ENCODE data around the gene SOAT2. TPM values are rescaled to one million over a fixed set of nuclear protein-coding genes. Genes with fewer than 3 reads are reported as not detected.
"Not testable (repeated sequence)": the region's sequence is repeated elsewhere in the genome, so short reads cannot be mapped to it uniquely, and the experiment has no call there.

SOAT2 gene
- total RNA-seq, 2 experiments from 2014 or later = 1.2 to 1.5 TPM

- POLR2A ChIA-PET = no interaction called here
Observed at GRCh38 chr12:53074999-53075370, 28.3 kb upstream of the SOAT2 start.

DNA sequence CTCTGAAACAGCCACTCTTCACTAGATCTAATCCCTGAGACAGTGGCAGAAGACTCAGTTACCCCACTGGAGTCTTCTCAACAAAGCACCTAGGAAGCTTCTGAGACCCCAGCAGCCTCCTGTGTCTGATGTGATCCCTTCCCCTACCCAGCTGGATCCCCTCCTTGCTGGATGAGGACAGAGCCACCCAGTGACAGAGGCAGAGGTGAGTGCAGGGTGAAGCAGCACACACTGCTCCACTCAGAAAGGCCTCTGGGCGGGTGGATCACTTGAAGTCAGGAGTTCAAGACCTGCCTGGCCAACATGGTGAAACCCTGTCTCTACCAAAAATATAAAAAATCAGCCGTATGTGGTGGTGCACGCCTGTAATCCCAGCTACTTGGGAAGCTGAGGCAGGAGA lies 26.8 kb upstream of the SOAT2 start:
- CTCF ChIA-PET = interaction anchor here (0.9 to 7.1 kb wide), 5 partner anchors 10 to 28 kb away, joined by 3 to 60 read pairs (median 6); partner anchors contain the start of gene SOAT2
- POLR2A ChIA-PET = interaction anchor here (0.6 kb wide), 1 partner anchor 199 kb away, joined by 3 read pairs; no protein-coding TSS in a partner anchor

More at GRCh38 chr12:53074999-53075370, 28.3 kb upstream of the SOAT2 start:
- CTCF ChIA-PET = interaction anchor here (2.2 to 7.1 kb wide), 2 partner anchors 8 to 25 kb away, joined by 6 to 60 read pairs; no protein-coding TSS in a partner anchor

DNA sequence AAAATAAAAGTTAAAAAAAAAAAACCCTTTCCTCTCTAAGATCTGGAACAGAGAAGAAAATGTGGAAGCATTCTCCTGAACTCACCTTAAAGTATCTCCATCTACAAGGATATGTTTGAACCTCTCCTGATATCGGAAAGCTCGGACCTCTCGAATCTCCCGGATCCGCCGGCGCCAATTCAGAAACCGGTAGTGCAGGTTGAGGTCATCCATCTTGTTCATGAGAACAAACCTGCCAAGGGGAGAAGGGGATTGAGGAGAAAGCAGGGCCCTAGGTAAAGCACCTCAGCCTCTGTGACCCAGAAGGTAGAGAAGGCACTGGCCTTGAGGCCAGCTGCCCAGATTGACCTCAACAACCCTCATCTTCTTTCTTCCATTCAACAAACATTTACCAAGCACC lies 26.3 kb upstream of the SOAT2 start:
- ChIA-PET CTCF (interaction anchor here (1.4 to 7.1 kb wide), 3 partner anchors 10 to 29 kb away, joined by 3 to 60 read pairs (median 6); no protein-coding TSS in a partner anchor), POLR2A (no interaction called here)

DNA sequence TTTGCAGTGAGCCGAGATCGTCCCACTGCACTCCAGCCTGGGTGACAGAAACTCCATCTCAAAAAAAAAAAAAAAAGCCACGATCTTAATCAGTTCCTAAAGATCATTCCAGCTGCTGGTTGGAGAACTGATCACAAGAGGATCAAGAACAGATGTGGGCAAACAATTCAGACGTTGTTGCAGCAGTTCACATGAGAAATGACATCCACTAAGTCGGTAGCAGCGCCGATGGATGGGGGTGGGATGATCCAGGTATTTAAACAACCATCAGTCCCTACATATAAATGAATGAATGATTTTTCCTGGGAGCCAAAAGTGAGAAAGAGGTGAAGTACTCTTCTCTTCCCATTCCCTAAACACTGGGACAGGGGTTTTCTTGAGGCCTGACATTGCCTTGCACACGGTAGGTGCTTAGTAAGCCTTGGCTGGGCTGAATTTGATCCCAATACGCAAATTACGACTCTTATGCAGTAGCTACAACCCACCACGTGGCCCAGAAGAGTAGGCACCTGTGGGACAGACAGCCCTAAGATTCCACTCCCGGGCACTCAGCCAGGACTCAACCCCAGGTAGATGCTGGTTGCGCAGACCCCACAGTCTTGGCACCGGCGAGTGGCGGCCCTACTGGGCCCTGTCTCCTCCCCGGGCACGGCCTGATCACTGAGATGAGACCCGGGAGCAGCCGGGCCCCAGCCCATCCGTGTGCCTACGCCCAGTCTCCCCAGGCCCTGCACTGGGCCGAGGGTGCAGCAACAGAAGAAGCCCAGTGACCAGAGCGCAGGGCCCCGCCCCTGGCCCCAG lies 24.7 kb upstream of the SOAT2 start:
- ChIA-PET POLR2A (interaction anchor here (0.6 to 2.9 kb wide), 9 partner anchors 12 to 422 kb away, joined by 3 to 19 read pairs (median 5); partner anchors contain the start of genes IGFBP6, SOAT2 and TARBP2), CTCF (interaction anchor here (1.1 to 7.1 kb wide), 6 partner anchors 12 to 102 kb away, joined by 3 to 60 read pairs (median 11); partner anchors contain the start of genes IGFBP6 and SOAT2)

GRCh38 chr12:53079226-53080117 lies 23.8 kb upstream of the SOAT2 start, which contains the start of gene SPRYD3:
SPRYD3 (minus strand) TSS chr12:53079390; CDS start chr12:53079333, 57 bp downstream.
- CTCF ChIA-PET = interaction anchor here (0.5 to 7.1 kb wide), 10 partner anchors 9 to 1807 kb away, joined by 3 to 60 read pairs (median 6); partner anchors contain the start of genes IGFBP6 and SOAT2

DNA sequence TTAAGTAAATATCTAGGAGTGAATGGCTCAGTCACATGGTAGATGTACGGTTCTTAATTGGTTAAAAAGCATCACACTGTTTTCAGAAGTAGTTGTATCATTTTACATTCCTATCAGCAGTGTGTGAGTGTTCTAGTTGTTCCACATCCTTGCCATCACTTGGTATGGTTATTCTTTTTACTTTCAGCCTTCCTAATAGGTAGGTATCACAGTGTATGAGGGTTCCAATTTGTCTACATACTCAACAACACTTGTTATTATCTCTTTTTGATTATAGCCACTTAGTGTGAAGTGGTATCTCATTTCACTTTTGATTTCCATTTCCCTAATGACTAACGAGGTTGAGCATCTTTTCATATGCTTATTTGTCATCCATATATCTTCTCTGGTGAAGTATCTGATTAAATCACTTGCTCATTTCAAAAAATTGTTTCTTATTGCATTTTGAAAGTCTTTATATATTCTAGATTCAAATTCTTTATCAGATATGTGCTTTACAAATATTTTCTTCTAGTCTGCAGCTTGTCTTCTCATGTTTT lies 20.6 kb upstream of the SOAT2 start:
- ChIA-PET CTCF (interaction anchor here (1.0 kb wide), 1 partner anchor 15 kb away, joined by 5 read pairs; the partner anchor contains the start of gene IGFBP6), POLR2A (interaction anchor here (1.3 kb wide), 1 partner anchor 20 kb away, joined by 3 read pairs; the partner anchor contains the start of gene SOAT2)

More at GRCh38 chr12:53079226-53080117, 23.8 kb upstream of the SOAT2 start, which contains the start of gene SPRYD3:
- POLR2A ChIA-PET = interaction anchor here (0.6 to 2.9 kb wide), 10 partner anchors 13 to 422 kb away, joined by 3 to 19 read pairs (median 4); partner anchors contain the start of genes IGFBP6, SOAT2 and TARBP2

DNA sequence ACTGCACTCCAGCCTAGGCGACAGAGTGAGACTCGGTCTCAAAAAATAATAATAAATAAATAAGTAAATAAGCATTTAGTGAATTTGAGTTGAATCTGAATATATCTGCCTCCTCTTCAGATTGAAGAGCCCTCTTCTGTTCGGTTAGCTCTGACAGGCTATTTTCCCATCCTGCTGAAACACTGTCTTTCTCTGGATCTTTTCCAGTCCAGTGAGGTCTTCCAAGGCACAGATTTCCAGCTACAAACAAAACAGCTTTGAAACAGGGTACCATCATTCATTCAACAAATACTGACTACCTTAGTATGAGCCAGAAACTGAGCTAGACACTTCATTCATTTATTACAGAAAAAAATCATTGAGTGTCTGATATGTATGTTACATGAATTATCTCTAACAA lies 16.9 kb upstream of the SOAT2 start:
- CTCF ChIA-PET = interaction anchor here (0.9 to 1.9 kb wide), 2 partner anchors 13 to 20 kb away, joined by 4 to 11 read pairs; no protein-coding TSS in a partner anchor
- POLR2A ChIA-PET = interaction anchor here (0.5 kb wide), 1 partner anchor 44 kb away, joined by 3 read pairs; no protein-coding TSS in a partner anchor

- ChIA-PET CTCF (interaction anchor here (1.3 kb wide), 1 partner anchor 10 kb away, joined by 3 read pairs; the partner anchor contains the start of gene SPRYD3), POLR2A (no interaction called here)
Observed at GRCh38 chr12:53090105-53090504, 13.2 kb upstream of the SOAT2 start.

- POLR2A ChIA-PET = no interaction called here
- CTCF ChIA-PET = interaction anchor here (0.7 to 1.3 kb wide), 2 partner anchors 11 to 25 kb away, joined by 3 to 4 read pairs; partner anchors contain the start of gene SPRYD3
Observed at GRCh38 chr12:53090554-53090953, 12.7 kb upstream of the SOAT2 start.

GRCh38 chr12:53091756-53092155 lies 11.5 kb upstream of the SOAT2 start:
- POLR2A ChIA-PET = no interaction called here
- CTCF ChIA-PET = interaction anchor here (5.0 kb wide), 1 partner anchor 24 kb away, joined by 33 read pairs; no protein-coding TSS in a partner anchor

- ChIA-PET CTCF (interaction anchor here (5.0 kb wide), 1 partner anchor 27 kb away, joined by 33 read pairs; no protein-coding TSS in a partner anchor), POLR2A (interaction anchor here (1.4 kb wide), 1 partner anchor 15 kb away, joined by 3 read pairs; the partner anchor contains the start of gene SPRYD3)
Observed at GRCh38 chr12:53093777-53094393, 9.4 kb upstream of the SOAT2 start.

- POLR2A ChIA-PET = no interaction called here
Observed at GRCh38 chr12:53094394-53094787, 8.9 kb upstream of the SOAT2 start.

GRCh38 chr12:53094796-53095595 lies 8.3 kb upstream of the SOAT2 start:
- CTCF ChIA-PET = interaction anchor here (5.0 kb wide), 1 partner anchor 28 kb away, joined by 33 read pairs; no protein-coding TSS in a partner anchor

More at GRCh38 chr12:53094394-53094787, 8.9 kb upstream of the SOAT2 start:
- CTCF ChIA-PET = interaction anchor here (5.0 kb wide), 1 partner anchor 27 kb away, joined by 33 read pairs; no protein-coding TSS in a partner anchor

DNA sequence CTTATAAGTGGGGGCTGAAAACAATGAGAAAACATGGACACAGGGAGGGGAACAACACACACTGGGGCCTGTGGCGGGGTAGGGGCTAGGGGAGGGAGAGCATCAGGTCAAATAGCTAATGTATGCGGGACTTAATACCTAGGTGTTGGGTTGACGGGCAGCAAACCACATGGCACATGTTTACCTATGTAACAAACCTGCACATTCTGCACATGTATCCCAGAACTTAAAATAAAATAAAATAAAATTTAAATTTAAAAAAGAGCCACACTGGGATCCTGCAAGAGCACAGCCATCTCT lies 7.7 kb upstream of the SOAT2 start:
- POLR2A ChIA-PET = not testable (repeated sequence)
- CTCF ChIA-PET = interaction anchor here (5.0 kb wide), 1 partner anchor 28 kb away, joined by 33 read pairs; no protein-coding TSS in a partner anchor

More at GRCh38 chr12:53094796-53095595, 8.3 kb upstream of the SOAT2 start:
- POLR2A ChIA-PET = not testable (repeated sequence)

- CTCF ChIA-PET = interaction anchor here (5.0 kb wide), 1 partner anchor 29 kb away, joined by 33 read pairs; no protein-coding TSS in a partner anchor
- POLR2A ChIA-PET = no interaction called here
Observed at GRCh38 chr12:53096089-53096741, 7.1 kb upstream of the SOAT2 start.

- POLR2A ChIA-PET = interaction anchor here (3.2 kb wide), 1 partner anchor 18 kb away, joined by 19 read pairs; the partner anchor contains the start of gene SPRYD3
- CTCF ChIA-PET = interaction anchor here (3.2 to 7.6 kb wide), 2 partner anchors 18 to 30 kb away, joined by 18 to 179 read pairs; partner anchors contain the start of gene SPRYD3
Observed at GRCh38 chr12:53096759-53097158, 6.5 kb upstream of the SOAT2 start.
